GM18861 (cell line): ENCODE measurements around the gene POU5F1.

ENCODE experiments used
- ATAC-seq: cut with Tn5 transposase; IDR thresholded peaks from one replicate; pipeline ENCODE4 v1.9.1; 2021; ENCODE audit not compliant: unreplicated experiment

POU5F1 gene

DNA sequence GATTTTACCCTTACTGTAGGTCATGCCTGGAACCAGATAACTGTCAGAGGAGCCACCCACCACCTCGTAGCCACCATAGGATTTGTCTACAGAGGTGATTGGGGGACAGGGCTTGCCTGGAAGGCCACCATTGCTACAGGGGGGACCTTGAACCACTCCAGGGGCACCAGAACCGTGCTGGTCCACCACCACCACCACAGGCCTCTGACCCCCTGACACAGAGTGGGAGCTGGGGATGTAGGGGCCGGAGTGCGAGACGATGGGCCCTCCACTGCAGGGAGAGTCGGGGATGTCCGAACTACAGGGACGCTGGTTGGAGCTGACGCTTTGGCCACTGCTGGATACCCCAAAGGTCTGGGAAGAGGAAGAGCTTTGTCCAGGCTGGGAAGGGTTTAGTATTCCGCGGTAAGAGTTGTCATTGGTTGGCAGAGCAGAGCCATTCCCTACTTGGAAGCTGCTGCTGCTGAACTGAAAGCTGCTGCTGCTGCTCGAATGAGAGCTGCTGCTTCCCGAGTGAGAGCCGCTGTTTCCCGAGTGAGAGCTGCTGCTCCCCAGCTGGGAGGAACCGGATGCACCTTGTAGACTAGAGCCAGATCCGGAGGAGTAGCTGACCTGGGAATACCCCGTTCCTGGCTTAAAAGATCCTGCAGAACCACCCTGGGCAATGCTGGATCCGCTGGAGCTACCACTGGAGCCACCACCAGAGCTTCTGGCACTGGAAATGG lies 53.7 kb downstream of the POU5F1 start:
- no peak for ATAC-seq

DNA sequence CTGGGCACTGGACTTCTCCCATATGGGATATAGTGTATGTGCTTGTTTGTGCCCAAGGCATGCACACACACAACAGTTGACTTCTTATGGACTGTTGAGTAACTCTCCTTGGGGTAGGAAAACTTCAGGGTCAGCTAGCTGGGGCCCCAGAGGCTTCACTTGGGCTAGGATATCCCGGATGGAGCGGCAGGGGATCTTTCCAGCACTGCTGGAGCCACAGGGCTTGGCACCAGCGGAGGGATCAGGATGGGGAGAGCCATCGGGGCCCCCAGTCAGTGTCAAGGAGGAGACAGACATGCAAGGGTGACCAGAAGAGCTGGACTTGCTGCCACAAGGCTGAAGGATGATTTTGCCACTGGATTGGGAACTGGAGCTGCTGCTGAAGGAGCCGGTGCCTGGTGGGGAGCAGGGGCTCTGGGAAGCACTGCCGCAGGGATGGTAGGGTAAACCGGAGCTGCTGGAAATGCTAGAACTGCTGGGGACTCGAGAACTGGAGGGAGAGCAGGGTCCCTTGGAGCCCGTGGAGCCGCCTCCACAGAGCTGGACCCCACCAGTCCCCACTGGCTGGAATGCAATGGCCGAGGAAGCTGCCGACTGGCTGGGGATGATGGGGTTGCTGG lies 54.4 kb downstream of the POU5F1 start:
- ATAC-seq: no peak

DNA sequence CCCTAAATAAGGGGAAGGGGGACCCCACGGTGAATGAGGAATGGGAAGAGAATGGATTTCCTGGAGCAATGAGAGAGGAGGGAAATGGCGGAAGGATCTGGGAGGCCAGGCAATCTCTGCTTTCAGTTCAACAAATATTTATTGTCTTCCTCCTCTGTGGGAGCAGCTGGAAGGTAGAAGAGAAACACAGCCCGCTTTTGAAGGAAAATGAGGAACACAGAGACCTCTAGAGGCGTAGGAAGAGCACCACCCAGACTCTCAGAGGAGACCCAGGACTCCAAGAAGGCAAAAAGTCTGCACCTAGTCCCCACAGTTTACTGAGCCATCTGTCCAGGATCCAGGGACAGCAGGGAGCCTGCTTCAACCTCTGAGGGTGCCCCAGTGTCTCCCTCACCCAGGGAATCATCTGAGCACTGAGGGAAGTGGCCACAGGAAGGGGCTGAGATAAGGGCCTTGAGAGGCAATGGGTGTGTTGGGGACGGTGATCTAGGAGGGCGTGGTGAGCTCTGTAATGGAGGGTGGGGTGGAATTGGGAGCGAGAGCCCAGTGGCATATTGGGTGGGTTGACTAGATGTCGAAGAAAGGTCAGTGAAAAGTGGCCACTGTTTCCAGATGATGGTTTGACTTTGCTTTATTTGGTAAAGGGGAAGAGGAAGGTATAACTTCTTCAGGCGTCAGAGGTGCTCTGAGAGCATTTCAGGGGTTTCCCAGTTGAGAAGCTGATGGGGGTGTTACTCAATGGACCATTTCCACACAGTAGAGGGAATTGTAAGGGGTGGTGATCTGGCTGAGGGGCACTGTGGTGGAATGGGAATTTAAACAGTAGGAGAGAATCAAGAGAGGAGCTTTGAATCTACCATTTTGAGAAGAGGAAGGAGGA lies 55.3 kb downstream of the POU5F1 start:
- no peak for ATAC-seq

DNA sequence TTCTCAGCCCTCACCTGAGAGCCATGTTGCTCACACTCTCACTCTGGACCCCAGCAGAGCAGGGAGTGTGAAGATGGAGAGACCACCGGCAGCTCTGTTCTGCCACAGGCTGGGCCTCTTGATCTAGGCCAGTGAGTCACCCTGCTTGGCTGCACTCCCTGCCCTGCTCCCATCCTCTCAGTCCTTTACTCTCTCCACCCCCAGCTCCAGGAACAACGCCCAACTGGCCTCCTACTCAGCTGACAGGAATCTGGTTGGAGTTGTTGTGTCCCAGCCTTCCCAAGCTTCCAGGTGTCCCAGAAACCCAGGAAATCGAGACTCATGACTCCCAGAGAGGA lies 56.0 kb downstream of the POU5F1 start, which contains the start of gene PSORS1C1:
Gene PSORS1C1, plus strand, starts transcription at position 260 of the 338 bp plus-strand sequence. CDS start 14,833 bp downstream, outside the sequence.
- ATAC-seq: no peak
